Keratinocyte (primary cell): ENCODE results near the gene ACVR1C.

Experiments used
- CTCF ChIP-seq, 3 experiments: IDR thresholded peaks in 1 of 3; conservative IDR thresholded peaks in 1 of 3; optimal IDR thresholded peaks in 1 of 3; 2 replicates in 2 of 3; 3 replicates in 1 of 3; pipeline versions ENCODE3 to v1.5.1; 2011; ENCODE audit warnings: low read length in 3 of 3, mild to moderate bottlenecking in 3 of 3, moderate library complexity in 2 of 3, control low read depth in 1 of 3, inconsistent platforms in 1 of 3; ENCODE audit not compliant: insufficient read depth in 2 of 3; ENCODE audit errors: extremely low read depth in 1 of 3
- EZH2 ChIP-seq: IDR thresholded peaks from one replicate; pipeline ENCODE4 v1.6.1; 2012; ENCODE audit warnings: inconsistent platforms, mild to moderate bottlenecking, low read length, moderate library complexity

GRCh38 chr2:157672129-157672528 lies 43.5 kb upstream of the ACVR1C start:
- TF ChIP-seq CTCF (optimal IDR thresholded peaks at IDR 0.05 in 1 of 3, IDR thresholded peaks at IDR 0.05 in 1 of 3, conservative IDR thresholded peaks at IDR 0.05 in 1 of 3; ENCODE audit: extremely low read depth in 1 of 3, insufficient read depth in 2 of 3, low read length in 3 of 3) = no peak
- TF ChIP-seq EZH2 = no peak
